IMR-90 (cell line): ENCODE data around the gene EVX1. TPM values are rescaled to one million over a fixed set of nuclear protein-coding genes. Genes with fewer than 3 reads are reported as not detected.

Experiments
- ATAC-seq: fragments of 200-7000 bp; cut with Tn5 transposase; 2 replicates; pipeline ENCODE4 v1.9.1; 2020; ENCODE audit warnings: low read depth, mild to moderate bottlenecking, moderate library complexity
- BruUV-seq: library from RNA; stranded (reverse); fragments of 400-500 nt; replicated peaks from 2 replicates; lab custom pipeline; 2021; lab: Mats Ljungman, UMichigan
- CTCF ChIA-PET: fragments of 300-600 bp; formaldehyde crosslinking; extraction: SDS; loops from one replicate; lab custom pipeline; 2021; ENCODE audit warnings: antibody characterized with exemption; lab: Yijun Ruan, JAX
- POLR2A ChIA-PET: fragments of 300-600 bp; sonication (Branson Sonifier 250); formaldehyde crosslinking; loops from one replicate; lab custom pipeline; 2022; ENCODE audit warnings: antibody characterized with exemption; ENCODE audit not compliant: unreplicated experiment; lab: Charles Lee
- DNase-seq: peaks from one replicate; pipeline ENCODE4 v3.0.0; 2013
- H2AFZ ChIP-seq: replicated peaks from 2 replicates; pipeline ENCODE3; 2013; ENCODE audit warnings: low read length, mild to moderate bottlenecking; ENCODE audit not compliant: poor library complexity
- H2AK5ac ChIP-seq: 2 replicates; pipeline ENCODE4 v1.6.1; 2013; ENCODE audit warnings: low read depth, low read length, inconsistent platforms
- H2AK9ac ChIP-seq: replicated peaks from 2 replicates; pipeline ENCODE3; 2013; ENCODE audit warnings: mild to moderate bottlenecking, low read depth, low read length, moderate library complexity; ENCODE audit not compliant: poor library complexity
- H2BK120ac ChIP-seq: 2 replicates; pipeline ENCODE4 v1.6.1; 2013; ENCODE audit warnings: low read depth, low read length, inconsistent platforms
- H2BK15ac ChIP-seq: 3 replicates; pipeline ENCODE4 v1.6.1; 2013; ENCODE audit warnings: low read depth, low read length, inconsistent platforms
- H2BK20ac ChIP-seq: 2 replicates; pipeline ENCODE4 v1.6.1; 2013; ENCODE audit warnings: low read depth, mild to moderate bottlenecking, inconsistent platforms, low read length, moderate library complexity
- H2BK5ac ChIP-seq: 2 replicates; pipeline ENCODE4 v1.6.1; 2013; ENCODE audit warnings: mild to moderate bottlenecking, low read depth, low read length, inconsistent platforms; ENCODE audit not compliant: poor library complexity, severe bottlenecking
- H3K14ac ChIP-seq: replicated peaks from 2 replicates; pipeline ENCODE4 v1.6.1; 2013; ENCODE audit warnings: low read depth, low read length, inconsistent platforms
- H3K18ac ChIP-seq: 2 replicates; pipeline ENCODE4 v1.6.1; 2013; ENCODE audit warnings: low read depth, low read length, control low read depth
- H3K23ac ChIP-seq: 2 replicates; pipeline ENCODE4 v1.6.1; 2013; ENCODE audit warnings: low read depth, low read length, inconsistent platforms
- H3K27ac ChIP-seq: 2 replicates; pipeline ENCODE4 v1.5.1; 2013; ENCODE audit warnings: mild to moderate bottlenecking, control low read depth, low read length; ENCODE audit not compliant: insufficient read depth
- H3K27me3 ChIP-seq: 2 replicates; pipeline ENCODE4 v1.6.1; 2013; ENCODE audit warnings: low read length; ENCODE audit not compliant: control insufficient read depth, insufficient read depth
- H3K36me3 ChIP-seq: 2 replicates; pipeline ENCODE4 v1.6.1; 2013; ENCODE audit warnings: low read length, mixed read lengths; ENCODE audit not compliant: control insufficient read depth, insufficient read depth
- H3K4ac ChIP-seq: 2 replicates; pipeline ENCODE4 v1.6.1; 2013; ENCODE audit warnings: low read depth, low read length, inconsistent platforms
- H3K4me1 ChIP-seq: 2 replicates; pipeline ENCODE4 v1.6.1; 2013; ENCODE audit warnings: low read length, mixed read lengths; ENCODE audit not compliant: control insufficient read depth, insufficient read depth
- H3K4me2 ChIP-seq: 2 replicates; pipeline ENCODE4 v1.6.1; 2013; ENCODE audit warnings: low read depth, mild to moderate bottlenecking, control low read depth, low read length, moderate library complexity
- H3K4me3 ChIP-seq: 2 replicates; pipeline ENCODE4 v1.5.1; 2013; ENCODE audit warnings: low read depth, mild to moderate bottlenecking, control low read depth, low read length, moderate library complexity; ENCODE audit not compliant: insufficient read depth
- H3K56ac ChIP-seq: 2 replicates; pipeline ENCODE4 v1.6.1; 2013; ENCODE audit warnings: low read length, inconsistent platforms; ENCODE audit not compliant: insufficient read depth; ENCODE audit errors: extremely low read depth
- H3K79me1 ChIP-seq, 2 experiments: 2 replicates each; pipeline ENCODE4 v1.6.1; 2013; ENCODE audit warnings: low read length in 2 of 2, inconsistent platforms in 1 of 2, low read depth in 1 of 2
- H3K9ac ChIP-seq: 2 replicates; pipeline ENCODE4 v1.6.1; 2013; ENCODE audit warnings: low read depth, low read length, control low read depth
- H3K9me1 ChIP-seq: 2 replicates; pipeline ENCODE4 v1.6.1; 2013; ENCODE audit warnings: low read length, inconsistent platforms; ENCODE audit not compliant: insufficient read depth
- H3K9me3 ChIP-seq: 2 replicates; pipeline ENCODE4 v1.6.1; 2013; ENCODE audit warnings: low read length; ENCODE audit not compliant: control insufficient read depth, insufficient read depth
- H4K20me1 ChIP-seq: 2 replicates; pipeline ENCODE4 v1.6.1; 2013; ENCODE audit warnings: low read length, inconsistent platforms; ENCODE audit not compliant: insufficient read depth
- H4K5ac ChIP-seq: 2 replicates; pipeline ENCODE4 v1.6.1; 2013; ENCODE audit warnings: mild to moderate bottlenecking, low read depth, low read length, control low read depth
- H4K8ac ChIP-seq, 2 experiments: 2 replicates each; pipeline ENCODE4 v1.6.1; 2013; ENCODE audit warnings: low read depth in 2 of 2, low read length in 2 of 2, control low read depth in 1 of 2, inconsistent platforms in 1 of 2
- H4K91ac ChIP-seq: 2 replicates; pipeline ENCODE4 v1.6.1; 2013; ENCODE audit warnings: low read depth, low read length, inconsistent platforms; ENCODE audit not compliant: insufficient read depth
- BHLHE40 ChIP-seq: fragments of 150-350 bp; IDR thresholded peaks from 2 replicates; pipeline ENCODE4 v1.6.1; 2016; ENCODE audit warnings: mild to moderate bottlenecking, low read depth, low read length
- CEBPB ChIP-seq: IDR thresholded peaks from 2 replicates; pipeline ENCODE4 v1.6.1; 2012; ENCODE audit warnings: low read depth, low read length, improper control_type of control experiment
- CHD1 ChIP-seq: IDR thresholded peaks from 2 replicates; pipeline ENCODE4 v1.6.1; 2012; ENCODE audit warnings: low read depth, low read length, improper control_type of control experiment
- FOS ChIP-seq: fragments of 150-350 bp; IDR thresholded peaks from 2 replicates; pipeline ENCODE4 v1.6.1; 2016; ENCODE audit warnings: low read depth, low read length
- RAD21 ChIP-seq: IDR thresholded peaks from 2 replicates; pipeline ENCODE4 v1.6.1; 2012; ENCODE audit warnings: low read length, improper control_type of control experiment
- RCOR1 ChIP-seq: IDR thresholded peaks from 2 replicates; pipeline ENCODE4 v1.6.1; 2012; ENCODE audit warnings: mild to moderate bottlenecking, low read length, improper control_type of control experiment; ENCODE audit not compliant: insufficient replicate concordance
- RFX5 ChIP-seq: IDR thresholded peaks from 2 replicates; pipeline ENCODE4 v1.8.0; 2012; ENCODE audit warnings: low read depth, mild to moderate bottlenecking, low read length, moderate library complexity
- SMC3 ChIP-seq: fragments of 150-350 bp; IDR thresholded peaks from 2 replicates; pipeline ENCODE4 v1.6.1; 2016; ENCODE audit warnings: low read depth, mild to moderate bottlenecking, antibody characterized with exemption, low read length, moderate library complexity
- WGBS, 2 experiments: methylation state at CpG; one replicate each; pipeline versions ENCODE4 v1.1.5 to v1.1.7; 2013; ENCODE audit warnings: missing lambda C conversion rate in 2 of 2; ENCODE audit not compliant: insufficient read length in 1 of 2; ENCODE audit errors: extremely low coverage in 2 of 2; 5-methylcytosine and 5-hydroxymethylcytosine counted together
- dilution Hi-C: fragments of 300-500 bp; cut with HindIII; formaldehyde crosslinking; loops from one replicate; pipeline ENCODE4 v1.14.3; 2018; ENCODE audit warnings: low sequenced_read_pairs; ENCODE audit not compliant: unreplicated experiment
- in situ Hi-C: fragments of 300-500 bp; cut with MboI; formaldehyde crosslinking; loops from 3 replicates; pipeline ENCODE4 v1.14.3; 2019; ENCODE audit warnings: low sequenced_read_pairs, inconsistent platforms, mixed read lengths
- intact Hi-C: fragments of 100-400 bp; cut with micrococcal nuclease; formaldehyde crosslinking; loops from 2 replicates; pipeline ENCODE4 v1.10.0; 2022
- polyA plus RNA-seq, 3 experiments: library from polyadenylated mRNA; depleted of rRNA; stranded (reverse); fragments of >200 nt; gene quantifications; 2 replicates each; pipeline ENCODE4 v1.2.3, GENCODE V29; 2012; ENCODE audit warnings: low replicate concordance in 1 of 3
- total RNA-seq: library from RNA; depleted of rRNA; stranded (reverse); fragments of >200 nt; gene quantifications from 2 replicates; pipeline ENCODE4 v1.2.3, GENCODE V29; 2012
- TF ChIP-seq, protein P1 (sequence below): conservative IDR thresholded peaks from 2 replicates; pipeline ENCODE4 v1.5.1; 2012; ENCODE audit warnings: mild to moderate bottlenecking, low read depth, low read length, improper control_type of control experiment

The EVX1 gene
- total and polyA plus RNA-seq, 2 of the 4 experiments (the other 2 are of a cell fraction), result not detected

DNA sequence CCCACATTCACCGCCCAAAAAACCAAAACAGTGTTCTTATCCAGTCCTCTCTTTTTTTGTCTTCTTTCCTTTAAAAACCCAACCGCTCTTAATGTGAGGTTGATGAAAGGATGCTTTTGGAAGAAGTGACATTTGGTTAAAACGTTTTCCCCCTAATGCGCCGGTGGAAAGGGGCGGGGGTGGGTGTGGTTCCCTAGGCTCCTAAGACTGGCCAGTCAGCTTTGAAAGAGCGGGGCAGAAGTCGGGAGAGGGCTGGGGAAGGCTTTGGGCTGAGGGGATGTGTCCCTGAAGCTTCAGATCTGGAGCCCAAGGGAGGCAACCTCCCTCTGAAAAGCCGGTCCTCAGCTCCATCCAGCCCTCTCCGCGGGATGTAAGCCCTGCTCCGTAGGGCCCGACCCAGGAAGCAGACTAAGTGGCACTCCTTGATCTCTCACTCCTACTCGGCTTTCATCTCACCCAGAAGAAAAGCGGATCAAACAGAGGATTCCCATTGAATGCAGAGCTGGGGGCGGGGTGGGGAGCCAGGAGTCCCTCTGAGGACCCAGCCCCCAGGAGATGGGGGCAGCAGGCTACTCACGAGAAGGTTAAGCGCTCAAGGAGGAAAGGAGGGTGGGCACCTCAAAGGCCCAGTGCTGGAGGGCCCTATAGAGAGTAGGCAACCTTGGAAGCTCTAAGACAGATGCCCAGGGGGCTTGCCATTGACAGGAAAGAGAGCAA is 2.4 kb upstream of the EVX1 start:
- Histone ChIP-seq H2AK5ac (no peak overlapping the region), H3K79me1 (no peaks in the 10 kb centered on the region), H4K91ac (no peak overlapping the region), H2AK9ac (no peak overlapping the region), H2AFZ (no peak overlapping the region), H3K36me3 (no peaks in the 10 kb centered on the region), H2BK15ac (no peak overlapping the region), H3K23ac (no peak overlapping the region), H3K14ac (no peak overlapping the region), H3K4me3 (no peak overlapping the region), H3K4me2 (no peak overlapping the region), H2BK20ac (no peak overlapping the region), H3K27ac (no peak overlapping the region), H3K4ac (no peak overlapping the region), H3K27me3 (peaks cover 99% of the 10 kb centered on the region), H4K20me1 (no peaks in the 10 kb centered on the region), H3K9me1 (no peaks in the 10 kb centered on the region), H4K5ac (no peak overlapping the region), H2BK5ac (no peak overlapping the region), H3K18ac (no peak overlapping the region), H3K4me1 (no peaks in the 10 kb centered on the region), H3K9ac (no peak overlapping the region), H3K9me3 (peaks cover 21% of the 10 kb centered on the region; the same call in 1 of the 2 replicates), H3K56ac (no peak overlapping the region), H4K8ac (no peak overlapping the region), H2BK120ac (no peak overlapping the region)
- no peak for ATAC-seq
- TF ChIP-seq CEBPB, result no peak
- TF ChIP-seq SMC3, result no peak
- TF ChIP-seq BHLHE40, result no peak
- TF ChIP-seq, protein P1, sequence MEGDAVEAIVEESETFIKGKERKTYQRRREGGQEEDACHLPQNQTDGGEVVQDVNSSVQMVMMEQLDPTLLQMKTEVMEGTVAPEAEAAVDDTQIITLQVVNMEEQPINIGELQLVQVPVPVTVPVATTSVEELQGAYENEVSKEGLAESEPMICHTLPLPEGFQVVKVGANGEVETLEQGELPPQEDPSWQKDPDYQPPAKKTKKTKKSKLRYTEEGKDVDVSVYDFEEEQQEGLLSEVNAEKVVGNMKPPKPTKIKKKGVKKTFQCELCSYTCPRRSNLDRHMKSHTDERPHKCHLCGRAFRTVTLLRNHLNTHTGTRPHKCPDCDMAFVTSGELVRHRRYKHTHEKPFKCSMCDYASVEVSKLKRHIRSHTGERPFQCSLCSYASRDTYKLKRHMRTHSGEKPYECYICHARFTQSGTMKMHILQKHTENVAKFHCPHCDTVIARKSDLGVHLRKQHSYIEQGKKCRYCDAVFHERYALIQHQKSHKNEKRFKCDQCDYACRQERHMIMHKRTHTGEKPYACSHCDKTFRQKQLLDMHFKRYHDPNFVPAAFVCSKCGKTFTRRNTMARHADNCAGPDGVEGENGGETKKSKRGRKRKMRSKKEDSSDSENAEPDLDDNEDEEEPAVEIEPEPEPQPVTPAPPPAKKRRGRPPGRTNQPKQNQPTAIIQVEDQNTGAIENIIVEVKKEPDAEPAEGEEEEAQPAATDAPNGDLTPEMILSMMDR, result no peak
- no peak for TF ChIP-seq CHD1
- no peak for TF ChIP-seq FOS
- TF ChIP-seq RCOR1, result no peak
- TF ChIP-seq RAD21, result no peak
- no peak for TF ChIP-seq RFX5
- dilution Hi-C loops (no loop called here), in situ Hi-C loops (no loop called here), intact Hi-C loops (no loop called here)
- ChIA-PET CTCF (no interaction called here), POLR2A (interaction anchor here (0.6 kb wide), 1 partner anchor 54 kb away, joined by 5 read pairs; no protein-coding TSS in a partner anchor)
- 5% methylated on average over 4 of the region's 18 CpGs; no CpG with 5 or more reads in 1 of the 2 experiments for WGBS, 2 experiments
- BruUV-seq, result no TSS peak
- no peak for DNase-seq
